ENCODE measurements around the gene MTR.

MTR gene

DNA sequence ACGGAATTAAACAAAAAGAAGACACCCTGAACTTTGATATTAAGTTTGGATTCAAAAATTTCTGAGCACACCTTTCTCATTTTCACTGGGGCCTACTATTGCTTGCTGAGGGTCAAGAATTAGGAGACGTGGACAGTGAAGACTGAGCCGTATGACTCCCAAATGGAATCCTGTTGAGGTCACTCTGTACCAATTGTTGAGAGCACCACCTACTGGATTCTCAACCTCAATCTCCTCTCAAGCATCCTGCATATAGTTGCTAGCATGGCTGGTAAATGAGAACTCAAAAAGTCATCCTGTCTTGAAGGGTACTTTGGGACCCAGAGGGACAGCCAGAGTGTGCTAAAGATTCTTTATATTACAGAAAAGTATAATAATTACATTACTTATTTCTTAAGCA, 20.2 kb upstream of the MTR start:
- no peak for DNase-seq (ENCODE audit: low read depth in 2 of 2, low spot score in 1 of 2)

DNA sequence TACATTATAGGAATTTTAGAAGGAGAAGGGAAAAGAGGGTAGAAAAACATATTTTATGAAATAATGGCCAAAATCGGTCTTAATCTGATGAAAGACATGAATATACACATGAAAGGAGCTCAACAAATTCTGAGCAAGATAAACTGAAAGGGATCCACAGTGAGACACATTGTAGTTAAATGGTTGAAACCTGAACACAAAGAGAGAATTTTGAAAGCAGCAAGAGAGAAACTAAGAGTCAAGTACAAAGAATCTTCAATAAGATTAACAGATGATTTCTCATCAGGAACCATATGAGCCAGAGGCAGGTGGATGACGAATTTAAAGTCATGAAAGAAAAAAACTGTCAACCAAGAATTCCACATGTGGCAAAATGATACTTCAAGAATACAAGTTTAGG, 15.8 kb upstream of the MTR start:
- DNase-seq (ENCODE audit: low read depth in 2 of 2, low spot score in 1 of 2) = no peak

DNA sequence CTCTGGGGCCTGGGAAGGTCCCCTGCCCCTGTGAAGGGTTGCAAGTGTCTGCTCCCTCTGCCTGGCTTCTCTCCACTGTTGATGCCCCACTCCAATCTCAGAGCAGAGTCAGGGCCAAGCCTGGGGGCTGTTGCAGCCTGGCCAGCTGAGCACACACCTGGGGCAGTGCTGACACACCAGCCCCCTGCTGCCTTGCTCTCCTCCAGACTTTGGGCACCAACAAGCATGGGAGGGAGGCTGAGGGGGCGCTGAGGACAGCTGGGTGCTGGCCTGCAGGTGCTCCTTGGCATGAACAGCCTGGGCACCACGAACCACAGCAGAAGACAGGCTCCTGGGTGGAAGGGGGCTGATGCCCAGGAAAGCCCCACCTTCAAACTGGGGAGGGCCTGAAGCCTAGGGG, 9.6 kb upstream of the MTR start:
- no peak for DNase-seq (ENCODE audit: low read depth in 2 of 2, low spot score in 1 of 2)

DNA sequence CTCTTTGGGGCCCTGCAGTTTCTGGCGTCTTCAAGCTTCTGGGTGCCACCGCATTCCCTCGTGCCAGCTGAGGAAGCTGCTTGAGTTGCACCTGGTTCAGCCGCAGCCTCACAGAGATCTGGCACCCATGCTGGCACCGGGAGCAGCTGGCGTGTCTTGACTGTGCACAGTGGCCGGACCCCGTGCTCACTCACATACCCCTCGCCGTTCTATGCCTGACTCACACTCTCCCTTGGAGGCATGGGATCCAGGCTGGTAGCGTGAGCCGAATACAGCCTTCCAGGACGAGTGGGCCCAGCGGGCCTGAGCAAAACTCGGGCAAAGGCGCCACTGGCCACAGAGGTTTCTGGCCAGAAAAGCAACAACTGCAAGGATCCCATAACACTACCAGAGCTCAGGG, 8.6 kb upstream of the MTR start:
- no peak for DNase-seq (ENCODE audit: low read depth in 2 of 2, low spot score in 1 of 2)

DNA sequence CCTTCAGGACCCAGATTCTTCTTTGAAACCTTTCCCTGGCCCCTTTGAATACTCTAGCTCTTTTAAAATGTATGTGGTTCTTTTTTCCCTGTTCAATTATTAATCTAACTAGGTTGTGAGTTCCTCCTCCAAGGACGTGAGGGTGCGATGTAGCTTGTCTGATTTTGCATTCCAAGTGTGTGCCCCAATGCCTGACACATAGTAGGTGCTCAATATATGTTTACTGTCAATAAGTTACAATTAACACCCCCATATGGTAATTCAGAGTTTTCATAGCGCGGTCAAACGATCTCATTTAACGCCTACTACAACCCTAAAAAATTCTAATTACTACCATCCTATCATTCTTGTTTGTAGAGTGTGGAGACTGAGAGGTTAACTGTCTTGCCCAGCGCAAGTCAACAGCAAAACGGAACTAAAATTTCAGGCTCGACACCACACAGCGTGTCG, 482 bp upstream of the MTR start:
- DNase-seq (ENCODE audit: low read depth in 2 of 2, low spot score in 1 of 2) = no peak

DNA sequence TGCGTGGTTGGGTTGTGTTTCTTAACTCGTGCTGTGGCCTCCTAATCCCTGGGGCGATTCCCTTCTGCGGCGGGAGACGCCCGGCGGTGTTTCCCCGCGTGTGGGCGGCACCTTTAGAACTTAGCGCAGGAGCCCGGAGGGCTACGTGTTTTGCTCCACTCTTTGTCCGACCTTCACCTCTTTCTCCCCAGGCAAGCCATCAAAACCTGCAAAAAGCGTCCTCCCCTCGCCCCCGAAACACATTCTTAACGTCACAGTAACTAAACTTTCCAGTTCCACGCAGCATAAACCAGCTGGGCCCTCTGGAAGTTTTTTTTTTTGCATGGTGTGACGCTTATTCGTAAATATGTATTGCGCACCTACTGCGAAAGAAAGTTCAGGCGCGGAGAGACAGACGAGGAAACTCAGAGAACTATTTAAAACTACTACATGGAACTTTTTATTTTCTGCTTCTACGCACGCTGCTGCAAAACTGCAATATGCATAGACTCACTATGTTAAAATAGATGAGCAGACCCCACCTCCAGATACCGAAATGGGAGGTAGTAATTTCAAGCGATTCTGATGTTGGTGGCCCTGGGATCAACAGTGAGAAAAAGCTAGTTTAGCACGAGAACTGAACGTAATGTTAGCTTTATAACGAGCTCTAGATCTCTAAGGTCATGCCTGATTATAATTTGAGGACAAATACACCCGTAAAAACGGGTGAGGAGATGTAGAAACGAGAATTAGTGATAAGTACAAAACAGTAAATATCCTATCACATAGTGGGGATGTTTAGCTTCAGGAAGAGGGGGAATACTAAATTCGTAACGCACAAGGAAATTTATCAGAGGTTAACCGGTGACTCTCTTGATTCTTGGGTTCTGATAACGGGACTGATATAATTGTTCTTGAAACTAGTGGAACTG, 920 bp downstream of the MTR start:
- DNase-seq (ENCODE audit: low read depth in 2 of 2, low spot score in 1 of 2) = no peak

DNA sequence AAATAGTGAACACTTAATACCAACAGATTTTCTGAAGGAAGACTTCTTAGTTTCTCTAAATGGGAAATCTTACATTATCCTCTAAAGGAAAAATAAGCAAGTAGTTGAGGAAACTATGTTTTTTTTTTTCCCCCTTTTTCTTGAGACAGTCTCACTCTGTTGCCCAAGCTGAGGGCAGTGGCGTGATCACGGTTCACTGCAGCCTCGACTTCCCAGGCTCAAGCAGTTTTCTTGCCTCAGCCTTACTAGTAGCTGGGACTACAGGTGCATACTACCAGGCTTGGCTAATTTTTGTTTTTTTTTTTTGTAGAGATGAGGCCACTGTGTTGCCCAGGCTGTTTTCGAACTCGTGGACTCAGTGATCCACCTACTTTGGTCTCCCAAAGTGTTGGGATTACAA, 3.9 kb downstream of the MTR start:
- DNase-seq (ENCODE audit: low read depth in 2 of 2, low spot score in 1 of 2) = no peak

DNA sequence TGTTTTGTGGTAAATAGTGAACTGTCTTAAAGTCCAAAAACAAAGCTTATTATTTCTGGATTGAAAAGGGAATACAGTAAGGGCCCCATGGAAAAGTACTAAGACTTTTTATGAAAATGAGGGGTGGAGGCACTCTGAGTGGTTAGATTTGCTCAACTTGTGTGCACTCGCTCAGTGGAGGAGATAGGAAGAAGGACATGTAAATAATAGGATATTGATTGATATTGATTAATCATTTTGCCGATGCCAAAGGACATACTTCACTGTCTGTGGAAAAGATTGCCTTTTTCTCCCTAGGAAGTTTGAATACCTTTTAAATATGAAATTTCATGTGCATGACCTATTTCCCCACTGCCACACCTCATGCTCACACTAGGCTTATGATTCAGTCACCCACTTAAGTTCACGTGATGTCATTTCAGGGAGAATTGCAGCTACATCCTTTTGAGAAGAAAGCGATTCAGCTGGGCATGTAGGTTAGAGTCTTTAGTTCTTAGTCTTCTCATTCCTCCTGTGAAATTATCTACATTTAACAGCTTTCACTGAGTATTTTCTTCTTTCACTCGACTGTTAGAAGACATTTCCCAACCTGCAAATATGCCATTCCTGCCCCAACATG, 5.0 kb downstream of the MTR start:
- no peak for DNase-seq (ENCODE audit: low read depth in 2 of 2, low spot score in 1 of 2)

DNA sequence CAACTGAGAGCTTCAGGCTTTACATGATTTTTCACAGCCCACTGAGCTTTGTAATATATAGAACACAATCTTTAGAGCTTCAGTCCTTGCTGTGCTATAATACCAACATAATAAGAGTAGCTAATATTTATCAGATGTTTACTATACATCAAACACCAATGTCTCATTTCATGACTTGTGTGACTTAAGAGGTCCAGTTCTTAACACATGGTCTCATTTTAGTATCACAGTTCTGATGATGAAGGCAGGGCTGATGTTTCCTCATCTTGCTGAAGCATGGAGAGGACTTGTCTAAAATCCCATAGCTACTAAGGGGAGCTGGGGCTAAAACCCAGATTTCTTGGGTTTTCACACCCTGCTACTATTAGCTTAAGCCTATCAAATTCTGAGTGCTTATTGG, 5.5 kb downstream of the MTR start:
- no peak for DNase-seq (ENCODE audit: low read depth in 2 of 2, low spot score in 1 of 2)

DNA sequence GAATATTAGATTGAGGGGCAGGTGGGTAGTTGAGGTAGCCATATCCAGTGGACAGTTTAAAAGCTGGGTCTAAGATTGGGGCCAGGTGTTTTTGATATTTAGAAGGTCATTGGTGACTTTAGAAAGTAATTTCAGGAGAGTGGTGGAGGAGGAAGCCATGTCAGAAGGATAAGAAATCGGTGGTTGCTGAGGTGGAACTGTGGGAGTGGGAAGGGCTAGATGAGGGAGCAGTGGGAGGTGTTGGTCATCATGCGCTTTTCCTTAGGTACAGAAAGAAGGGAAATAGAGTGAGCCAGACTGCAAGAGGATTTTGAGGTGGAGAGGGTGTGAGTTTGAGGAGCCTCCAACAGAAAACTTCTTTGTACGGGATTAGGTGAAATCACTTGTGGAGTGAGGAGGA, 7.2 kb downstream of the MTR start:
- DNase-seq (ENCODE audit: low read depth in 2 of 2, low spot score in 1 of 2) = no peak

DNA sequence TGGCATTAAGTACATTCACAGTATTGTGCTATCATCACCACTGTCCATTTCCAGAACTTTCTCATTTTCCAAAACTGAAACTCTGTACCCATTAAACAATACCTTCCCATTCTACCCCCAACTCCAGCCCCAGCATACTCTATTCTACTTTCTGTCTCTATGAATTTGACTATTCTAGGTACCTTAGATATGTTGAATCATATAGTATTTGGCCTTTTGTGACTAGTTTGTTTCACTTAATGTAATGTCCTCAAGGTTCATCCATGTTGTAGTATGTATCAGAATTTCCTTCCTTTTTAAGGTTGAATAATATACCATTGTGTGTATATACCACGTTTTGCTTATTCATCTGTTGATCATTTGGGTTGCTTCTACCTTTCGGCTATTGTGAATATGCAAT, 11.5 kb downstream of the MTR start:
- no peak for DNase-seq (ENCODE audit: low read depth in 2 of 2, low spot score in 1 of 2)

DNA sequence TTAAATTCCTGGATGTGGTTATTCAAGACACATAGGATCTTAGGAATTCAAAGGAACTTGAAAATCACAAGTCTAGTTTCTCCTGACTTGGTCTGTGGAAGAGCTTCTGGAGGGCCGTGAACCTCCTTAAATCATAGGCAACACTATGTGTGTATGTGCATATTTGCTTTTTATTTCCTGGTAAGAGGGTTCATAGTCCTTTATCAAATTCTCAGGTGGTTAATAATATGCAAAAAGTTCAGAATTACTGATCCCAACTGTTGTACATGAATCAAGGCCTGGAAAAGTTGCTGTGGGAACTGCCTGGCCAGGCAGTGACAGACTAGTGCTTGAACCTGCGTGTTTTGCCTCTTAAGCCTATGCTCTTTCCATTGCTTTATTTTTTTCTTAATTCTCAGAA, 12.9 kb downstream of the MTR start:
- no peak for DNase-seq (ENCODE audit: low read depth in 2 of 2, low spot score in 1 of 2)

DNA sequence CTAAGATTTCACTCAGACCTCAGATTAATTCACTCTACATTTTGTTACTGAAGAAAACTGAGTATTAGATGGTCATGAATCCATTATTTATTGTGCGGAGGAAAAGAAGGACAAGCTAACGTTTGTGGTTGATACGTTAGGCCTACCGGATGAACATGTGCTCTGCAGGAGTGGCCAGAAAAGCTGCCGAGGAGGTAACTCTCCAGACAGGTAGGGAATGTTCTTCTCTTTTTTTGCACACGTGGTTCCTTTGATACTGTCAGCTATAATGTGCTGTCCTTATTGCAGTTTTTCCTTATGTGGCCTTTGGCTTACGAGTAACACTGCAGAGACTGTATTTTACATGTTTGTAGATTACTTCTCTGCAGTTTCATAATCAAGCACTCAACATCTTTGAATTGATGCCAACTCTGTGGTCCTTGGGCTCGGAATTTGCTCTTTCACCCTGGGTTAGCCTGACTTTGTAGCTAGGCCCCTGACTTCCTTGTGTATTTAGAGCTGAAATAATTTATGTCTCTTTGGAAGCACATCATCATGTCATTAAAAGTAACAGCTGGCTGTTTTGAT, 13.6 kb downstream of the MTR start:
- no peak for DNase-seq (ENCODE audit: low read depth in 2 of 2, low spot score in 1 of 2)

DNA sequence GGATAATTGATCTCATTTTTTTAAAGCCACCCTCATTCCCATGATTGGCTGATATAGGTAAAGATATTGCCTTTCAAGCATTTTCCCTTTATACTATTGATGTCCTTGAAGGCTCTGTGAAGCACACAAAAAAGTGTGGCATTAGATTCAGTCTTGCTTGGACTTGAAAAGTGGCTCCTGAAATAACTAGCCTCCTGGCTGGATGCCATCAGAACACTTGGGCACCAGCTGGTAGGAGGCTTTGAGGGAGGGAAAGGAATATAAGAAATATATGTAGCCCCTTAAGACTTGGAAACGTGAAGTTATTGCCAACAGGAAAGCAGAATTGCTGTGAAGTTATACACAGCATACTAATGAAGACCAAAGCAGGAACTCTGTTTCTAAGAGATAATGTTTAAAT, 14.1 kb downstream of the MTR start:
- no peak for DNase-seq (ENCODE audit: low read depth in 2 of 2, low spot score in 1 of 2)

DNA sequence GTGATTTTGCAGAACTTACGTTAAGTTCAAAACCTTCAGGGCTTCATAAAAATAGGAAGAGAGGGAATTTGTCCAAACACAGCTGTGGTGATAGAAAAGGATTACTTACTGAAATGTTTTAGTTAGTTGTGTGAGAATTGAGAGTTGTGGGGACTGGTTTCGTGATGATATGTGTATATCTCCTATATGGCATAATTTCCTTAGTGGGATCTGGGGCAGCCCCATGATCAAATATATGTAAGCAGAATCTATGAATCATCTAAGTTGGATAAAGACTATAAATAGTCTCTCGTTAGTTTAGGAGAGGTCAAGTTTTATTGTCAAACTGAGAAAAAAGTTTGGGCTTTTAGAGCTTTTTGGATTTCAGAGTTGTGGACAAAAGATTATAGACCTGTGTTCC, 14.9 kb downstream of the MTR start:
- DNase-seq (ENCODE audit: low read depth in 2 of 2, low spot score in 1 of 2) = no peak

DNA sequence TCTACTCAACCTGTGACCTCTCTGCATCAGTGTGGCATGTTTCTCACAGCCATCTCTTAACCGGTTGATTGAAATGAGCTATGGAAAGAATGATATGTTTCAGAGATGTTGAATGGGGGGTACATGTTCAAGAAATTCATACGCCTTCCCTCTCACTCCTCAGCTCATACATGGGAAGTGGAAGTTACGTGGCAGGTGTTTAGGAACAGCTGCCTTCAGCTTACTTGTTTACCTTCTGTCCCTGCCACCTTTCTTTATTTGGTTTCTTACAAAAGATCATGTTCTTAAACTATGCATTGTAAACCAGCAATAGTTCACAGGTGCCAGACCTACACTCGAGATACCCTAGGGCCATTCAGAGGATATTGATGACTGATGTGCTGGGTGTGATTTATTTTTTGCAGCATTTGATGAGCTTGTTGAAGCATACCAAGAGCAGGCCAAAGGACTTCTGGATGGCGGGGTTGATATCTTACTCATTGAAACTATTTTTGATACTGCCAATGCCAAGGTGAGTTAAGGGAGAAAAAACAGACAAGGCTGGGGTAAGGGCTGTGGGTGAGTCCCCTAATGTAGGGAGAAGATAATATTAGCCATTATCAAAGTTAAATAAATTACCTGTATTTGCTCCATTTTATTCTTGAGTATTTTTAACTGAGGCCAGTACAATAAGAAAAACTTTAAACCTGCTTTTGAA, 17.4 kb downstream of the MTR start:
- DNase-seq (ENCODE audit: low read depth in 2 of 2, low spot score in 1 of 2) = no peak

DNA sequence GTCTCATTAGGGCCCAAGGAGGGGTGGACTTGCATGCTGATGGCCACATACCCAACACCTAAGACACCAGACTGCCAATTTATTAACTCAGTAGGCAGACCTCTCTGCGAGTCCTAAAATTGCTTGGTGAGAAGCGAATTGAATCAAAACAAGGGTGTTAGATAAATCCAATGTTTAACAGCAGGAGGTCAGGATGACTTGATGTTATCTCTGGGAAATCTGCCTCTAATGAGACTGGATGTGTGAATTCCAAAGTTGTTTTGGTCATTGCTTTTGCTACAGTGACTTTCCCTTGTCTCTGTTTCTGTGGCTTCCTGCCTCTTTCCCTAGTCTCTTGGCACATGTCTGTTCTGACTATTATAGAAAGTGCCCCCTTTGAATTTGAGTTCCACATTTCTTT, 20.8 kb downstream of the MTR start:
- no peak for DNase-seq (ENCODE audit: low read depth in 2 of 2, low spot score in 1 of 2)

DNA sequence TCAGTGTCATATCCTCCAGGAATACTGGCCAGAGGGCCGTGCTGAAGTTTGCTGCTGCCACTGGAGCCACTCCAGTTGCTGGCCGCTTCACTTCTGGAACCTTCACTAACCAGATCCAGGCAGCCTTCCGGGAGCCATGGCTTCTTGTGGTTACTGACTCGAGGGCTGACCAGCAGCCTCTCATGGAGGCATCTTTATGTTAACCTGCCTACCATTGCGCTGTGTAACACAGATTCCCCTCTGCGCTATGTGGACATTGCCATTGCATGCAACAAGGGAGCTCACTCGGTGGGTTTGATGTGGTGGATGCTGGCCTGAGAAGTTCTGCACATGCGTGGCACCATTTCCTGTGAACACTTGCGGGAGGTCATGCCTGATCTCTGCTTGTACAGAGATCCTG, 24.8 kb downstream of the MTR start:
- no peak for DNase-seq (ENCODE audit: low read depth in 2 of 2, low spot score in 1 of 2)

DNA sequence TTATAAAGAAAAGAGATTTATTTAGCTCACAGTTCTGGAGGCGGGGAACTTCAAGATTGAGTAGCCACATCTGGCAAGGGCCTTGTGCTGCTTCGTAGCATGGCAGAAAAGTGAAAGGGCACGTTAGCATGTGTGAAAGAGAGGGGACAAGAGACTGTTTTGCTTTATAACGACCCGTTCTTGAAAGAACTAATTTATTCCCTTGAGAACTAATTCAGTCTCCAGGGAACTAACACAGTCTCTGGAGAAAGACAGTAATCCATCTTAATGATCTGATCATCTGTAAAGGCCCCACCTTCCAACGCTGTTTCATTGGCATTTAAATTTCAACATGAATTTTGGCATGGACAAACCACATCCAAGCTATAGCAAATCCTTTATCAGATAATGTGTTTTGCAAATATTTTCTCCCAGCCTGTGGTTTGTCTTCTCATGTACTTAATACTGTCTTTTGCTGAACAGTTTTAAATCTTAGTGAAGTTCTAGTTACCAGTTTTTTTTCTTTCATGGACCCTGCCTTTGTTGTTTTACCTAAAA, 26.1 kb downstream of the MTR start:
- DNase-seq (ENCODE audit: low read depth in 2 of 2, low spot score in 1 of 2) = no peak

DNA sequence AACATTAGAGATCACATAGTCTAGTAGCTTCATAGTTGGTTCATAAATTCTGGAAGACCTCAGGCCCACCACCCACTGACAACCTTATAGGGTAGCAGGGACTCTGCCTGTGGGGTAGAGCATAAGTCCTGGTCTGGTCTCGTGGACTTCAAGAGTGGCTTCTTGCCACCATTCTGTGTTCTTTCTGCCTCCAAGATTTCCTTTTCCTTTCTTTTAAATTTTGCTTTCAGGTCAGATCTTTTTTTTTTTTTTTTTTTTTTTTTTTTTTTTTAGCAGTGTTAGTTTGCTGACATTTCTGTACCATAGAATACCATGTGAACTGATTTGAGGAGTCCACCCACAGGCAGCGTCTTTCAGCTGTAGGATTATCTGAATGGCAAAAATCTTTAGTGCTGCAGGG, 28.5 kb downstream of the MTR start:
- DNase-seq (ENCODE audit: low read depth in 2 of 2, low spot score in 1 of 2) = no peak

DNA sequence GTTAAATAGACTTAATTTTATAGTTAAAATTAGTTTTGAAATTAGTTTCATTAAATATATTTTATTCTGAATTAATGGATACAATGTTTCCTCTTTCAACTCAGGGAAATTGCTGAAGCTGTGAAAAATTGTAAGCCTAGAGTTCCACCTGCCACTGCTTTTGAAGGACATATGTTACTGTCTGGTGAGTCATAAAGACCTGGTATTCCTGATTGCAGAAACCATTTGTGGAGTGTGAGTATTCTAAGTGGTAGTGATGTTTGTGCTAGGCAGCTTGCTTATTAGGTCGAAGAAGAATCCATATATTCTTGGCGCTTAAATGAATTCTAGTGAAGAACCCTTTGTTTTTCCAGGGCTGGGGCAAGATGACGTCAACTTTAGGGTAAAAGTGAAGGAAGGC, 34.0 kb downstream of the MTR start:
- DNase-seq (ENCODE audit: low read depth in 2 of 2, low spot score in 1 of 2) = no peak

DNA sequence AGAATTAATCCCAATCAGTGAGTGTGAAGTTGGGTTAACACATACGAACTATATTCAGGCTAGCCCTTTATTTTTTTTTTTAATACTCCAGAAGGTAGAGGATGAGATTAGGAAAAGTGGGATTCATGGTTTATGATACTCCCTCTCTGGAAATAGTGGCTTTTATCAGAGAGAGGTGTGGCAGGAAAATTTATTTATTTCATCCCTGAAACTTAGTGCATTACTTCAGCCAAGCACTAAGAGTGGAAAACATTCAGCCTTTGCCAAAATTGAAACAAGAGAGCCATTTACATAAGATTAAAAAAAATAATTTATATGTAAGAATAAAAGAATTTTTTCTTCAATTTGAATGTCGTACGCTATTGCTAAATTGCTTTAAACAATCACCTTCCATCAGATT, 35.0 kb downstream of the MTR start:
- no peak for DNase-seq (ENCODE audit: low read depth in 2 of 2, low spot score in 1 of 2)

All from stimulated activated CD8-positive, alpha-beta memory T cell treated with anti-CD3 and anti-CD28 coated beads, Interleukin-4, amount 100 ng/mL, for 1 hour (primary cell).